Measurements from ENCODE around the gene ASAP2. TPM values are rescaled to one million over a fixed set of nuclear protein-coding genes. Genes with fewer than 3 reads are reported as not detected.

Gene ASAP2
- total RNA-seq, 1 experiment from 2014 or later = 14.3 TPM

- no peak for DNase-seq (ENCODE audit: low spot score)
- peaks cover 41% of the 10 kb centered on the region for H3K27me3 Mint-ChIP-seq (ENCODE audit: low read depth)
- H3K4me1 Mint-ChIP-seq = peaks cover 33% of the 10 kb centered on the region
- H3K4me3 Mint-ChIP-seq = no peak overlapping the region
- CTCF ChIA-PET = interaction anchor here (0.8 to 1.0 kb wide), 2 partner anchors 17 to 149 kb away, joined by 3 read pairs; no protein-coding TSS in a partner anchor
- peaks cover 8% of the 10 kb centered on the region for H3K36me3 Mint-ChIP-seq
- ATAC-seq = no peak
- TF ChIP-seq ZNF281 (CRISPR knock-in tag; IDR thresholded peaks at IDR 0.05) (no peak), FOXP1 (CRISPR knock-in tag; IDR thresholded peaks at IDR 0.05; ENCODE audit: borderline replicate concordance) (no peak), SP1 (CRISPR knock-in tag; conservative IDR thresholded peaks at IDR 0.05) (no peak), CTCF (IDR thresholded peaks at IDR 0.05) (no peak), JUN (CRISPR knock-in tag; IDR thresholded peaks at IDR 0.05) (no peak), ZNF232 (CRISPR knock-in tag; IDR thresholded peaks at IDR 0.05) (no peak), ELF4 (CRISPR knock-in tag; IDR thresholded peaks at IDR 0.05; ENCODE audit: low read depth) (no peak)
- H3K27ac Mint-ChIP-seq = no peak overlapping the region
- POLR2A ChIA-PET = interaction anchor here (0.8 kb wide), 1 partner anchor 9 kb away, joined by 3 read pairs; no protein-coding TSS in a partner anchor
- H3K9me3 Mint-ChIP-seq = peaks cover 10% of the 10 kb centered on the region
Measured at GRCh38 chr2:9222239-9222892, 15.8 kb downstream of the ASAP2 start.

- H3K4me3 Mint-ChIP-seq = no peak overlapping the region
- peaks cover 10% of the 10 kb centered on the region for H3K9me3 Mint-ChIP-seq
- ChIA-PET CTCF (interaction anchor here (0.6 to 1.0 kb wide), 3 partner anchors 17 to 152 kb away, joined by 3 to 4 read pairs (median 3); no protein-coding TSS in a partner anchor), POLR2A (interaction anchor here (0.8 kb wide), 1 partner anchor 9 kb away, joined by 3 read pairs; no protein-coding TSS in a partner anchor)
- no peak overlapping the region for H3K27ac Mint-ChIP-seq
- H3K36me3 Mint-ChIP-seq = peaks cover 8% of the 10 kb centered on the region
- no peak for ATAC-seq
- no peak for DNase-seq (ENCODE audit: low spot score)
- H3K27me3 Mint-ChIP-seq (ENCODE audit: low read depth) = peaks cover 38% of the 10 kb centered on the region
- no peak for TF ChIP-seq ZBTB21 (CRISPR knock-in tag; IDR thresholded peaks at IDR 0.05; ENCODE audit: borderline replicate concordance)
- no peak for TF ChIP-seq ATF2 (CRISPR knock-in tag; IDR thresholded peaks at IDR 0.05; ENCODE audit: borderline replicate concordance, low read depth)
- no peak for TF ChIP-seq CREB1 (CRISPR knock-in tag; IDR thresholded peaks at IDR 0.05)
- no peak for TF ChIP-seq SMAD4 (CRISPR knock-in tag; IDR thresholded peaks at IDR 0.05)
- TF ChIP-seq ZNF423 (CRISPR knock-in tag; IDR thresholded peaks at IDR 0.05) = no peak
- no peak for TF ChIP-seq ARID4B (CRISPR knock-in tag; IDR thresholded peaks at IDR 0.05; ENCODE audit: borderline replicate concordance)
- TF ChIP-seq FOXP4 (CRISPR knock-in tag; IDR thresholded peaks at IDR 0.05) = no peak
- no peak for TF ChIP-seq FOXK1 (CRISPR knock-in tag; IDR thresholded peaks at IDR 0.05)
- no peak for TF ChIP-seq MLX (CRISPR knock-in tag; IDR thresholded peaks at IDR 0.05)
- peaks cover 30% of the 10 kb centered on the region for H3K4me1 Mint-ChIP-seq
Measured at GRCh38 chr2:9222893-9223287, 16.3 kb downstream of the ASAP2 start.

Measured in WTC11 (cell line).